GM18867 (cell line): ENCODE data around the gene RABGAP1L.

ENCODE experiments used
- ATAC-seq: cut with Tn5 transposase; IDR thresholded peaks from one replicate; pipeline ENCODE4 v1.9.1; 2021; ENCODE audit warnings: mild to moderate bottlenecking, moderate library complexity; ENCODE audit not compliant: unreplicated experiment

RABGAP1L gene

GRCh38 chr1:174740249-174740968 is 581.1 kb downstream of the RABGAP1L start:
- no peak for ATAC-seq

- no peak for ATAC-seq
Measured at GRCh38 chr1:174742805-174743653, 583.7 kb downstream of the RABGAP1L start.

GRCh38 chr1:174743654-174744561 is 584.6 kb downstream of the RABGAP1L start:
- no peak for ATAC-seq

GRCh38 chr1:174744886-174745285 is 585.6 kb downstream of the RABGAP1L start:
- no peak for ATAC-seq

- ATAC-seq = no peak
Measured at GRCh38 chr1:174746024-174746808, 586.9 kb downstream of the RABGAP1L start.

GRCh38 chr1:174747613-174748012 is 588.3 kb downstream of the RABGAP1L start:
- ATAC-seq = no peak

- ATAC-seq = no peak
Measured at GRCh38 chr1:174748586-174748985, 589.3 kb downstream of the RABGAP1L start.

- no peak for ATAC-seq
Measured at GRCh38 chr1:174753131-174753530, 593.8 kb downstream of the RABGAP1L start.

GRCh38 chr1:174761335-174761734 is 602.0 kb downstream of the RABGAP1L start:
- ATAC-seq = no peak

GRCh38 chr1:174761901-174762585 is 602.7 kb downstream of the RABGAP1L start:
- no peak for ATAC-seq

- ATAC-seq = no peak
Measured at GRCh38 chr1:174764191-174764590, 604.9 kb downstream of the RABGAP1L start.

GRCh38 chr1:174766727-174767126 is 607.4 kb downstream of the RABGAP1L start:
- no peak for ATAC-seq

GRCh38 chr1:174768516-174768915 is 609.2 kb downstream of the RABGAP1L start:
- no peak for ATAC-seq

GRCh38 chr1:174768949-174769348 is 609.6 kb downstream of the RABGAP1L start:
- ATAC-seq = no peak

GRCh38 chr1:174769961-174770549 is 610.7 kb downstream of the RABGAP1L start:
- ATAC-seq = no peak

- ATAC-seq = no peak
Measured at GRCh38 chr1:174775621-174776020, 616.3 kb downstream of the RABGAP1L start.

- ATAC-seq = no peak
Measured at GRCh38 chr1:174777262-174777661, 617.9 kb downstream of the RABGAP1L start.

- ATAC-seq = no peak
Measured at GRCh38 chr1:174785510-174785909, 626.2 kb downstream of the RABGAP1L start.

GRCh38 chr1:174786358-174786757 is 627.0 kb downstream of the RABGAP1L start:
- no peak for ATAC-seq
